GM19043 (cell line): ENCODE data around the gene NT5DC1.

Source experiments
- ATAC-seq: cut with Tn5 transposase; IDR thresholded peaks from one replicate; pipeline ENCODE4 v1.9.1; 2021; ENCODE audit warnings: low read depth; ENCODE audit not compliant: unreplicated experiment

The NT5DC1 gene

DNA sequence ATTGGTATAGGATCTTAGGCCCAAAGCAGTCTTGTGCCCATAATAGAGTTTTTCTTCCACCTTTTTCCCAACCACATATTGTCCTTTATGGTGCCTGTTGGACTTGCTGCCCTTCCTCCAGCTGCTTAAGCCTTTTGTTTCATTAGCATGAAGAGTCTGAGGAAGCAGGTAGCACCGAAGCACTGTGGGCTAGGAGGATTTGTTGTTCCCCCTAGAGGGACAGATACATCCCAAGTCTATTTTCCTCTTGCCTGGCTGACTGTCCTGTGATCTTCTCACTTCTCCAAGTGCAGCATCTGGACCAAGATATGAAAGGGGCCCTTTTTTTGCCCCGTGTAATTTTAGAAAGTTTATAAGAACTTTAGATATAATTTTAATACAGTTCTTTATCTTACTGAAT is 75.9 kb downstream of the NT5DC1 start:
- no peak for ATAC-seq

DNA sequence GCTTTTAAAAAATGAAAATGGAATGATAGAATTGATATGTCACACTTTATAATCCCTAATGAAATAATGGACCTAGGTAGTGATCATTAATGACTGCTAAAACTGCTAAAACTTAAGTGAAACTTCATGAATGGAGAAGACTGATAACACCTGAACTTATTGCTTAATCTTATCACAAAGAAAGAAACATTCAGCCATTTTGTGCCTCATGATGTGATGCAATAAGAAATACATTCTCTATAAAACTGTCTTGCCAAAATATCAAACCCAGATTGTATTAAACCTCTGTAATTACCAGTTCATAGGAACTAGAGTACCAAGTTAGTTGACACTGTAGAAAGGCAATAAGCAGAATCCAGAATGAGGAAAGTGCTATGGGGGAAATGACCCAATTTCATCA is 79.7 kb downstream of the NT5DC1 start:
- ATAC-seq = no peak

DNA sequence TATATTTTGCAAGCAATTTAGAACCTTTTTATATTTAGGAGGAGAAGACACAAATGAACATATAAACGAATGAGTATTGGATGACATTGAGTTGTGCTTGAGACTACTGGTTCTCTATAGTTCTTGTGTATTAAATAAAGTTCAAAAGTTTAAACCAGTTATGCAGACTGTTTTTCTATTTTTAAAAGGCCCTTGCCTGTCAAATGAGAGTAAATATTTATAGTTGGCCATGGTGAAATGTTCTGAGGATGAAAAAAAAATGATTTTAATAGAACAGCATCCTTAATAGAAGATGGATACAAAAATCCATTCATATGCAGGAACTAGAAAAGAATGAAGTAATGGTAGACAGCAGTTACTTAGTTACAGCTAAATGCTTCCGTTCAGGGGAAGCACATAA is 88.8 kb downstream of the NT5DC1 start:
- no peak for ATAC-seq

GRCh38 chr6:116190550-116190949 is 89.9 kb downstream of the NT5DC1 start:
- no peak for ATAC-seq

DNA sequence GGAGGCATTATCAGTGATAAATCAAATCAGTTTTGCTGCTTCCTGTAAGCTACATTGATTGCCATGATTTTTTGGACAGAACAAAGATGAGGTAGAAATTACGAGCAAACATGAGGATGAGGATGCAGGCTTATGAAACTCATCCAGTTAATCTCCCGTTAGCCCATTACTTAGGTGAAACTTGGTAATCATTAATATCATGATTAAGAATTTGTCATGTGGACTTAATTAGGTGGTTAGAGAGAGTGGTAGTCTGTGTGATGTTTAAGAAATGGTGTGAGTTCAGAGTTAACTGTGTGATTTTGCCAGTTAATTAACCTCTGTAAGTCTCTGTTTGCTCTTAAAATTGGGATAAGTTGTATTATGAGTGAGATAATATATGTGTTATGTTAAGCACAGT is 91.2 kb downstream of the NT5DC1 start:
- no peak for ATAC-seq

DNA sequence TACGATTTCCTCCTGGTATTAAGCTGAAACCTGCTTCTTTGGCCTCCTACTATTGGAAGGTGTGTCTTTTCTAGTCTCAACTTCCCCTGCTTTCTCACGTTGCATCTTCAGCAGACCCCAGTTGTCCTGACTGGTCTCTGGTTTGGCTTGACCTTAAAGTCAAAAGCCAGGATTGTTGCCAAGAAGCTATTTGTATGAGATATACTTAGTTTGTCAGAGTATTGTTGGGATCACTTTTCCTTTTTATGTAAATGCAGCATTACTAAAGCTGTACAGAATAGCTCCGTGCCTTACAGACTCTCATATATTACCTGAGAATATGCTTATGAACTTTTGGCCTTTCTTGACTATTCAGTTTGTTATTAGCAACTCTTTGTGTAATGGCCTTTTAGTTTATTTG is 92.1 kb downstream of the NT5DC1 start:
- no peak for ATAC-seq

GRCh38 chr6:116196841-116197240 is 96.2 kb downstream of the NT5DC1 start:
- ATAC-seq = no peak

DNA sequence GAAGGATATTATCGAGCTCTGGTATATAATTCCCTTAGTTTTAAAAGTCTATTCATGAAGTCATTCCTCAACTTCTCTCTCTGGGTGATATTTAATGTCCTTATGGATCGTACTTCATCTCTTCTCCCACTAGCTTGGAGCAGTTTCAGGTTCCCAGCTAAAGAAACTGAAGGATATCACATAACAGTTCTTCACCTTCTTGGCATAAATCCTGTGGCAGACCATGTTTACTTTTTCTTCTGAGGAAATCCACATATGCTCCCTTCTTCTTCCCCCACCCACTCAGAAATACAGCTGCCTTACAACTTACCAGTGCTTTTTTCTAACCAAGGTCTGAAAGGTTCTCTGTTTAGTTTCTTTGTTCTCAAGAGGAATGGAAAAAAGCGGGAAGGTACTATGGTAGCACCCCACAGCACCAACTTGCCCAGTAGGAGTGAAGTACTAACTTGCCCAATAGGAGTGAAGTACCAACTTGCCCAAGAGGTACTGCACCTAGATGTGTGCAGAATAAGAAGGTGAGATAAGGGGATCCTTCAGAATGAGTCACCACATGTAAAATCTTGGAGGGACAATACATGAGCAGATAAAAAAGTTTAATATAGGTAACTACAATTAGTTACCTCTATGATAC is 100.1 kb downstream of the NT5DC1 start:
- ATAC-seq = no peak

DNA sequence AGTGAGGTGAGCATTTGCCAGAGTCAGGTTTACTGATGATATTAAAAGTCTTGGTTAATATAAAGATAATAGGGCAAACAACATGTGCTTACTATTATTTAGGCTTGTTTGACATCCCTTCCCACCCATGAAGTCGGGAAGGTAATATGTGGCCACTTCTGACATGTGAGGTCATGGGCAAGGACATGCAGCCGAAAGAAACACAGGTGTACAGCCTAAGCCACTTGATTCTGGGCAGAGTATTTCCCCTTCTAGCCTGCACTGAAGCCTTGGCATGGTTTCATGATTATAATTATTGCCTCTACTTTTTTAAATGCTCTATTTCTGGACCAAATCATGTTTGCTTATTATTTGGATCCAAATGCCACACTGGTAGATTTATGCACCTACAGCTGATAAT is 100.9 kb downstream of the NT5DC1 start:
- ATAC-seq = no peak

DNA sequence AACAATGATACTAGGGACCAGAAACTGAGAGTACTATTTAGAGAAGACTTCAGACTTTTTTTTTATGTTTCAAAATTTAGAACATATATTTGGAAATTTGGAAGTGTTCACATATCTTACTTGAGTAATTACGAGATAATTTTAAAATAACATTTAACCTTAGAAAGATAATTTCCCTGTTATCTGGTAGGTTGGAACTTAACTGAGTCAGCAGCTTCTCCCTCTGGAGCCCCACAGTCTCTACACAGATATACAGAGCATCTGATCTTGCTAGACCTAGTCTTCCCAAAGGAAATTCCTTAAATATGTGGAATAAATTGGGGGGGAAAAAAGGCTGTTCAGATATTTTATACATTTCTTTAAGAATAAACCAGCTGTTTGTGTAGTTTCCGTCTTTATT is 104.6 kb downstream of the NT5DC1 start:
- no peak for ATAC-seq

- ATAC-seq = no peak
Observed at GRCh38 chr6:116206231-116206903, 105.7 kb downstream of the NT5DC1 start.

- ATAC-seq = no peak
Observed at GRCh38 chr6:116208056-116208785, 107.6 kb downstream of the NT5DC1 start.

DNA sequence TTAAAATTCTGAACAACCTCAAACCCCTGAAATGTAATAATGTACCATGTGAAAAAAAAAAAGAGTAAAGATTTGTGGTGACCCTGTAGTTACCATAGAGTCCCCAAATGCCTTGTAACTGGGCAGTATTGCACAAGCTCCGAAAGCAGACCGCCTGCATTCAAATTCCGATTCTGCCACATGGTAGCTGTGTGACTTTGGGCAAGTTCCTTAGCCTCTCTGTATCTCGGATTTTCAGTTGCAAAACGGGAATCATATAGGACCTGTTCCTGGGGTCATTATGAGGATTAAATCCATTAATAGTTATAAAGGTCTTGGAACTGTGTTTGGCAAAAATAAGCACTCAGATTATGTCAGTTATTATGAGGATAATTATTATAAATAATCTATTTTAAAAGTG is 109.7 kb downstream of the NT5DC1 start:
- no peak for ATAC-seq

DNA sequence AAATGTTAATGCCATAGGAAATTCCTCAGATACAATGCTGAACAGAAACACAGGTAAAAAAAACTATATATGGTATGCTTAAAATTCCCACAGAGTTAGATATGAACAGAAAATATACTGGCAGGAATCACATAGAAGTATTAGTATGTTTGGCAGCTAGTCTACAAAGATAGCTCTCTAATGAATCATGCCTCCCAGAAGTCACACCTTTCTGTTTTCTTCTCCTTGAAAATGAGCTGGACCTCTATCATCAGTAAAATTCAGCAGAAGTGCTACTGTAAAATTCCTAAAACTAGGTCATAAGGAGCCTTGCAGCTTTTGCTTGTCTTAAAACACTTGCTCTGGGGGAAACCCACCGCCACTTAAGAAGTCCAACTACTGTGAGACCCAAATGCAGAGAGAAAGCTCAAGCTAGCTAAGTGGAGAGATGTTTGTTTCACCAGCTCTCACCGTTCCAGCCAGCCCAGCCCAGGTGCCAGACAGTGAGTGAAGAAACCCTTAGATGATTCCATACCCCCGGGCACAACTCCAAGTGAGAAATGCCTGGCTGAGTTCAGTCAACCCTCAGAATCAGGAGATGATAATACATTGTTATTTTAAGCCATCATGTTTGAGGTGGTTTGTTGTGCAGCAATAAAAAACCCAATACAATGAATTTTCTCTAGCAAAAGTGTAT is 110.2 kb downstream of the NT5DC1 start:
- no peak for ATAC-seq

DNA sequence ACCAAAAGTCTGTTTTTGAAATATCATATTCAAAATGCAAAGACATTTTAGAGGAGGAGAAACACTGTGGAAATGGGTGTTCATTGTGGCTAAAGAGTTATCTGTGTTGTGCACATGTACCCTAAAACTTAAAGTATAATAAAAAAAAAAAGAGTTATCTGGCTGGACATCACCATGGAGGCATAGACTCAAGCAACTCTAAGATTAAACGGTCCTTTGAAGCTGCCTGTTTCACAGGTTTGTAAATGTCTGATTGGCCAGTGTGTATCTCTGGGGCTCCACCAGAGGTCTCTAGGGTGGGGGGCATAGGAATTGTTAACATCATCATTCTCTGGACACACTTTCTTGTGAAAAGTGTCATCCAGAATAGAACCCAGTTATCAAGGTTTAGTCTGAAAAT is 114.0 kb downstream of the NT5DC1 start:
- no peak for ATAC-seq

DNA sequence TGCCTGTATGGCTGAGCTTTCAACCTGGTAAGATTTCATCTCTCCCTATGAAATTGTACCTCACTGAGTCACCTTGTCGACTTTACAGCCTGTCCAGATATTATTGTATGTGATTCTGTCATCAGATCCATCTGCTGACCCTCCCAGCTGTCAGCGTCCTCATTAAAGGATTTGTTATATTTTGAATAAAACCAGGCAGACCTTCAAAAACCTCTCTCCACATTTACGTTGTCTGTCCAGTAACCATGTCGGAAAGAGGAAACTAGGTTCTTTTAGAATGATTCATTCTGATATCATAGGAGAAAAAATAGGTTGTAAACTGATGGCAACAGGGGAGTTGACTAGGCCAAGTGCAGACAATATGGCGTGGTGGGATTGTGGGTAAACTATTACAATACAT is 114.8 kb downstream of the NT5DC1 start:
- ATAC-seq = no peak

DNA sequence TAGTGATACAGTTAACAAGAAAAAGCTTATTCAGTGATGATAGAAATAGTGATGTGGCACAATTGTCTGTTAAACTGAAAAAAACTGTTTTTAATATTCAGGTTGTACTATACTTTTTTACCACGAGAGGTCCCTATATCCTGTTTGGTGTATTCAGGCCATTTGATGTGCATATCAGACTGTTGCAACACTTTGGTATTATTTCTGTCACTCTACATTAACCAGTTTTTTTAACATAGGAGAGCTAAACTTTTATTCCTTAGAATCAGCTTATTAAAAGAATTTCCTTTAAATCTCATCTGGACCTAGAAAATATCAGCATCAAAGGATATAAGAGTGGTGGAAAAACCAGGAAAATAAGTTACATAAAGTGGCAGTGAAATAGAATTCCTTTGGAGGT is 116.4 kb downstream of the NT5DC1 start:
- ATAC-seq = no peak

DNA sequence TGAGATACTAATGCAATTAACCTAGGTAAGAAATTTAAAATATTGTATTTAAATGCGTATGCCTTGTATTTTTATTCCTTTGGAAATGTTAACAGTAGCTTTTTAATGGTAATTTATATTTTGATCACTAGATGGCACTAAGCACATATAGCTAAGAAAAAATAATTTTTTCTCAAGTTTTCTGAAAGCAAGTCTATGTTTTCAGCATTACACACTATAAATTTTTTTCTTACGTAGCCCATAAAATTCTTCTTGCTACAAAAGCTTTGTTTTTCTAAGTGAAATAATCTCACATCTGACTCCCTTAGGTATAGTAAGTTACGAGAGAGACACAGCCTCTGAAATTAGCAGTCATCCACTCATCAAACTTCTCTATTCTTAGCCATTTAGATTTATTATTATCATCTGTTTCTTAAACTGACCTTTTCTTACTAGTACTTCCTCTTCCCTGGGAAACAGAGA is 117.5 kb downstream of the NT5DC1 start:
- no peak for ATAC-seq

GRCh38 chr6:116218866-116219265 is 118.2 kb downstream of the NT5DC1 start:
- ATAC-seq = no peak

- ATAC-seq = no peak
Observed at GRCh38 chr6:116221067-116221466, 120.4 kb downstream of the NT5DC1 start.

DNA sequence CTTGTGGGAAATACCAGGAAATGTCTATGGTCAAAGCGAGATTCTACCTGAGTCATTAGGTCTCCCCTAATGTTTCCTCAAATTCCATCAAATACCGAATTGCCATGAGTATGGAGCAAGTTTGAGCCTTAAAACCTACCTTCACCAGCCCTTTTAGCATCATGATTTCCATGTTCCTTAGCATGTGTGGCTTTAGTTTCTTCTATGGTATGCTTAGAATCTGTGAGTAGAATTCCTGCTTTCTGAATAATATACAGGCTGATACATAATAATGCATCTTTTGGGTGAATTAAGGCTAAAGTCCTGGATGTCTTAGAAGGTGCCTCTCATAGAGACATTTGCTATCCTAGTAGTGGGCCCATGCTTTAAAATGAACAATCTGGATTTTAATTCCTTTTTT is 121.3 kb downstream of the NT5DC1 start:
- no peak for ATAC-seq
